Fibroblast of villous mesenchyme (primary cell): ENCODE measurements around the gene KIAA0930. TPM values are rescaled to one million over a fixed set of nuclear protein-coding genes. Genes with fewer than 3 reads are reported as not detected.

ENCODE experiments used
- DNase-seq: peaks from one replicate; pipeline ENCODE4 v3.0.0-alpha.2; 2010; ENCODE audit warnings: low read depth
- H3K4me3 ChIP-seq: 2 replicates; pipeline ENCODE4 v1.5.1; 2011; ENCODE audit warnings: low read depth, mild to moderate bottlenecking, low read length
- CTCF ChIP-seq: IDR thresholded peaks from 2 replicates; pipeline ENCODE4 v1.5.1; 2012; ENCODE audit warnings: low read depth, mild to moderate bottlenecking, low read length; ENCODE audit not compliant: insufficient read depth
- total RNA-seq: library from RNA; depleted of rRNA; stranded (reverse); fragments of >200 nt; gene quantifications from 2 replicates; pipeline ENCODE4 v1.2.3, GENCODE V29; 2012

The KIAA0930 gene
- total RNA-seq, 1 donor, result 44.5 TPM

- DNase-seq, result no peak
- no peak overlapping the region for H3K4me3 ChIP-seq
- no peak for TF ChIP-seq CTCF
Observed at GRCh38 chr22:45185718-45186514, 54.8 kb downstream of the KIAA0930 start.

- no peak for TF ChIP-seq CTCF
- DNase-seq, result no peak
- H3K4me3 ChIP-seq, result no peak overlapping the region
Observed at GRCh38 chr22:45183974-45184373, 56.7 kb downstream of the KIAA0930 start.

DNA sequence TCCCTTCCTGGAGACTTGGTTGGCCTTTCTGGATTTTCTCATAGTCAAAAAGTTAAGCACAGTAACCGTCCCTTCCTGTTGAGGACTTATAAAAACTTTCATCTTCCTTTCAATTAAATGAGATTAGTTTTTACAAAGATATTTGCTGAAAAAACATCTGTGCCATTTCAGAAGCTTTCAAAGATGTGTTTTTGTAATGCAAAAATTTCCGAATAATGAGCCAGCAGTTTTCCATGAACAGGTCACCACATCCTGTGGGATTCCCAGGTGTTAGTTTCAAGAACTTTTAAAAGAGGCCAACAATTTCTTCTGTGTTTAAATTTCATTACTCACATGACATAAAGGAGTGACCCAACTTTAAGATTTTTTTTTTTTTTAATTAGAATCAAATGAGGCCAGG, 58.9 kb downstream of the KIAA0930 start:
- H3K4me3 ChIP-seq, result no peak overlapping the region
- TF ChIP-seq CTCF, result no peak
- DNase-seq, result no peak

- no peak for DNase-seq
- no peak overlapping the region for H3K4me3 ChIP-seq
- TF ChIP-seq CTCF, result no peak
Observed at GRCh38 chr22:45181240-45181639, 59.5 kb downstream of the KIAA0930 start.

DNA sequence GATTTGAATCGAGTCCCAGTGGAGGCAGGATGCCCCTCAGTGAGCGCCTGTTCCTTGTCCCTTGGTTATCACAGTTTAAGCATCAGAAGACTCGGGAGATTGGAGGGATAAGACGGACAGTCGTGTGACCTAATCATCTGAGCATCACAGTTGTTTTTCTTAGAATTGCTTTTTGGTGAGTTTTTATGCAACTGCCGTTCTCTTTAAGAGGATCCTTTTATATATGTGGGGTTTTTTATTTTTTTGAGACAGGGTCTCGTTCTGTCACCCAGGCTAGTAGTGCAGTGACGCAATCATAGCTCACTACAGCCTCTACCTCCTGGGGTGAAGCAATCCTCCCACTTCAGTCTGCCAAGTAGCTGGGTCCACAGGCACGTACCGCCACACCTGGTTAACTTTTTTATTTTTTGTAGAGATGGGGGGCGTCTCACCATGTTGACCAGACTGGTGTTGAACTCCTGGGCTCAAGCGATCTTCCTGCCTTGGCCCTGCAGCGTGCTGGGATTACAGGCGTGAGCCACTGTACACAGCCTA, 60.5 kb downstream of the KIAA0930 start:
- no peak for DNase-seq
- no peak overlapping the region for H3K4me3 ChIP-seq
- TF ChIP-seq CTCF, result no peak

DNA sequence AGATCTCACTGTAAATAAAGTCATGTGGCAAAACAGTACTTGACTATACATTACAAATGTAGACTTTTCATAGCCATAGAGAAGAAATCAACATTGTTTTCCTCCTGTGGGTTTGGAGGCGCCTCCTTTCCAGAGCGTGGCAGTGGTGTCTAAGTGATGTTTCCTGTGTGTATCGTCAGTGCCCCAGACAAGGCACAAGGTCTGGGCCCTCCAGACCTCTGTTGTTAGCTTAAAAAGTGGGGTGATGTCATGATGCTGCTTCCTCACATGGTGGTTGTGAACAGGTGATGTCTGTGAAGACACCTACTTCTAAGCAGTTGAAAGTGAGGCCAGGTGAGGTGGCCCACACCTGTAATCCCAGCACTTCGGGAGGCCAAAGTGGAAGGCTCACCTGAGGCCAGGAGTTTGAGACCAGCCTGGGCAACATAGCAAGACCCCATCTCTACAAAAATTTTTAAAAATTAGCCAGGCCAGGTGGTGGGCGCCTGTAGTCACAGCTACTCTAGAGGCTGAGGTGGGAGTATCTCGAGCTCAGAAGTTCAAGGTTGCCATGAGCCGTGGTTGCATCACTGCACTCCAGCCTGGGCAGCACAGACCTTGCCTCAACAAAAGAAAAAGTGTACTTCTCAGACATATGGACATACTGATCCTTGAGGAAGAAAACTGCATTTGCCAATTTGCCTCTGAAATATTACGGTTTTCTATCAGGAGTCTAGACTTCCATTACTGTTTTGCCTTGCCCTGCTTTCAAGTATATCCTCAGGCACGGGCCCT, 61.2 kb downstream of the KIAA0930 start:
- DNase-seq, result no peak
- H3K4me3 ChIP-seq, result no peak overlapping the region
- TF ChIP-seq CTCF, result no peak
